GM18951 (cell line): ENCODE results near the gene EFCAB13.

Source experiments
- POLR2A ChIP-seq: IDR thresholded peaks from 4 replicates; pipeline ENCODE4 v1.6.1; 2011; ENCODE audit warnings: mild to moderate bottlenecking; ENCODE audit not compliant: insufficient read length, insufficient read depth; ENCODE audit errors: extremely low read depth
- in situ Hi-C: fragments of 300-500 bp; cut with MboI; formaldehyde crosslinking; loops from one replicate; pipeline ENCODE4 v1.12.0; 2022; ENCODE audit warnings: low sequenced_read_pairs, mixed read lengths, inconsistent platforms; ENCODE audit not compliant: unreplicated experiment

EFCAB13 gene

GRCh38 chr17:47286198-47286914 lies 37.4 kb upstream of the EFCAB13 start:
- in situ Hi-C loops: no loop called here
- no peak for TF ChIP-seq POLR2A

DNA sequence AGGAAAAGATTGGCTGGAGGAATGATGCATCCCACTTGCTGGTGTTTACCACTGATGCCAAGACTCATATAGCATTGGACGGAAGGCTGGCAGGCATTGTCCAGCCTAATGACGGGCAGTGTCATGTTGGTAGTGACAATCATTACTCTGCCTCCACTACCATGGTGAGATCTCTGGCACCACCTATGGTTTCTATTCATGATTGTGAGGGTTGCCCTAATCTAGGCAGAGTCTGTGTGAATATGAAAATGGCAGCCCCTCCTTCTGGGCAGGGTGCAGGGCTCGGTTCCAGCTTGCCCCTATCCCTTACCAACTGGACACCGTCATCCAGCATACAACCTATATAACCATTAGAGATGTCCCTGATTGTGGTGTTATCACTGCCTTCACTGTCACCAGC lies 36.7 kb upstream of the EFCAB13 start:
- no peak for TF ChIP-seq POLR2A
- in situ Hi-C loops: no loop called here

GRCh38 chr17:47287639-47288038 lies 36.1 kb upstream of the EFCAB13 start:
- TF ChIP-seq POLR2A: no peak
- in situ Hi-C loops: no loop called here

DNA sequence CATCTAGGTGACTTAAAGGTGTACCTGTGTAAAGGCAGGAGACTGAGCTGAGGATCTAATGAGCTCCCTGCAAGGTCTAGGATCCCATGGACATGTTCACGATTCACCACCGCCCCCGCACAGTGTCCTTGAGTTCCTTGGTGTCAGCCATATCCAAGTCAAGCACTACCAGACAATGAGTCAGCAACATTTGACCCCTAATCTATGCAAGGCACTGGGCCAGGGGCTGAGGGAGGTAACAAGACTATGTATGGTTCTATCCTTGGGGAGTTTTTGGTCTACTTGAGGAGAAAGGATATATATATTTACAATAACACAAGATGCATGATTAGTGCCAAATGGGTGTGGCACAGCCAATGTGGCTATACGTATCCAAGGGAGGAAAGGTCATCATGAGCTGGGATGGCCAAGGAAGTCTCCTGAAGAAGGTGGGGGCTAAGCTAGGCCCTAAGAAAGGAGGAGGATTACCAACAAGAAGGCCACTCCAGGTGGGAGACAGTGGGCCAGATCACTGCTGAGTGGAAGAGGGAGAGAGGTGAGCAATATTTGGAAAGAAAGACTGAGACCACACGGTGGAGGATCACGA lies 35.1 kb upstream of the EFCAB13 start:
- no peak for TF ChIP-seq POLR2A
- in situ Hi-C loops: no loop called here

- no peak for TF ChIP-seq POLR2A
- in situ Hi-C loops: no loop called here
These were observed 34.5 kb upstream of the EFCAB13 start for GRCh38 chr17:47289302-47289701.

DNA sequence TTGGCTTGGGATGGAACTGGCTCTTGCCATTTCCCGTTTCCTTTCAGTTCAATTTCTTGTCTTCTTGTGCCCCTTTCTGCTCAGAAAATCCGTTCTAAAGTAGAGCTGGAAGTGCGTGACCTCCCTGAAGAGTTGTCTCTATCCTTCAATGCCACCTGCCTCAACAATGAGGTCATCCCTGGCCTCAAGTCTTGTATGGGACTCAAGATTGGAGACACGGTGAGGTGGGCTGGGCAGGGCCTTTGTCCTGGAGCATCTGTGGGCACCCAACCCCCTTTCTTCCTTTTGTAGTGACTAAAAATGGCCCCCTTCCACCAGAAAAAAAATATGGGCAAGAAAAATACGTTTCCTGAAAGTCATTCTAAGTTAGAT lies 32.9 kb upstream of the EFCAB13 start:
- no peak for TF ChIP-seq POLR2A
- in situ Hi-C loops: no loop called here

DNA sequence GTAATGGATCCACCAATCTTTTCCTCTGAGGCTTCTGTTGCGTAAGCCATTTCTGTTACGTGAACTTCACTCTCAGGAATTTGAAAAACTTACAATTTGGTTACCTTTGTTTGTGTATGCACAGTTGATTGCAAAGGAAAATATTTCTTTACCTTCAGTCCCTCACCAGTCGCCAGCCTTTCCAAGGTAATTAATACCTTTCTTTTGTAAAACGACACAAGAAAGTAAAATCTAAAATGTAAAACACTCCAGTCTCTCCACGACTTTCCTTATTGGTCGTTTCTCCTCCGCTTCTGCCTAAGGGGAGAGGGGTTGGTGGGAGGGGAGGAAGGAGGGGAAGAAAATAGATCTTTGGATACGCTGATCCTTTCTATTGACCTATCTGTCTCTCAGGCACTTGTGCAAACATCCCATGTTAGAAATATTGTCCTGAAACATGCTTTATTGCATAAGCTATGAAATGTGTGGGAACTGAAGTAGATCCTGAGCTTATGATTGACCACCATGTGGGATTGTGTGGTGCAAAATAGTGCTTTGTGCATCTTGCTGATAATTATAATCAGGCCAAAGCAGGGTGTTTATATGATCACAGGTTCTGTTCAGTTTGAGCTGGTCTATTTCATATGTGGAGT lies 32.4 kb upstream of the EFCAB13 start:
- TF ChIP-seq POLR2A: no peak
- in situ Hi-C loops: no loop called here

DNA sequence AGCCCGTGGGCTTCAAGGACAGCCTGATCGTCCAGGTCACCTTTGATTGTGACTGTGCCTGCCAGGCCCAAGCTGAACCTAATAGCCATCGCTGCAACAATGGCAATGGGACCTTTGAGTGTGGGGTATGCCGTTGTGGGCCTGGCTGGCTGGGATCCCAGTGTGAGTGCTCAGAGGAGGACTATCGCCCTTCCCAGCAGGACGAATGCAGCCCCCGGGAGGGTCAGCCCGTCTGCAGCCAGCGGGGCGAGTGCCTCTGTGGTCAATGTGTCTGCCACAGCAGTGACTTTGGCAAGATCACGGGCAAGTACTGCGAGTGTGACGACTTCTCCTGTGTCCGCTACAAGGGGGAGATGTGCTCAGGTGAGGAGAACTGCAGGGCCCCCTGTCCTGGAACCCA lies 31.5 kb upstream of the EFCAB13 start:
- in situ Hi-C loops: no loop called here
- no peak for TF ChIP-seq POLR2A

DNA sequence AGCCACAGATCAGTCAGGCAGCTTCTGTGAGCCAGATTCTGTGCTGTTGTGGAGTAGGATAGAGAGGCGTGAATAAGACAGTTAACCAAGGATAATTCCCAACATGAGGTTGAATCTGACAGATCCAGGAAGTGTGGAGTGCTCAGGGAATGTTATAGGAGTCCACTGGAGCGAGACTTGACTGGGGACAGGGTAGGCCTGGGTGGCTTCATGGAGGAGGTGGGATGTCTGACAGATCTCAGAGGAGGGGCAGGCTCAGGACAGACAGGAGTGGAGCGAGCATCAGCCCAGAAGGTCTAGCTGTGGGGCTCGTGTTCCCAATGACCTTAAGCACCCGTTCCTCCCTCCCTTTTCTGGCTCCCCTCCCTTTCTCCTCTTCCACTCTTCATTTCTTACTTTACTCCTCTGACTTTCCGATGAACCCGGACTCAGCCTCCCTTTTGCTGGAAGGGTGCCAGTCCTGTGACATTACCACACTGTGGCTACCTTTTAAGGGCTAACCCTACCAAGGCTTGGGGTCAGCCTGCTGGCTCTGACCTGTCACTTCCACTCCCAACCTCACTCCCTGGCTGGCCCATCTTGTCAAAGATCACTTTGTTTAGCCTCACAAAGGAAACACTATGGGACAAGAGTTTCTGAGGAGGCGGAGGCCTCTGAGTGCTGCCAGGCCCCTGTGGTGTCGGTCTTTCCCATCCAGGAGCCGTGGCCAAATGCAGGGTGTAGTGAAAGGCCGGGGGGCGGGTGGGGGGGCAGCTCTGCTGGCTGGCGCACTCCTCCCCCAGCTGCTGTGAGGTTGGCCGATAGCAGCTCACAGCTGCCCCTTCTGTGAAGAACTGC lies 28.5 kb upstream of the EFCAB13 start:
- in situ Hi-C loops: no loop called here
- TF ChIP-seq POLR2A: no peak

GRCh38 chr17:47295874-47296255 lies 27.9 kb upstream of the EFCAB13 start:
- in situ Hi-C loops: no loop called here
- no peak for TF ChIP-seq POLR2A

DNA sequence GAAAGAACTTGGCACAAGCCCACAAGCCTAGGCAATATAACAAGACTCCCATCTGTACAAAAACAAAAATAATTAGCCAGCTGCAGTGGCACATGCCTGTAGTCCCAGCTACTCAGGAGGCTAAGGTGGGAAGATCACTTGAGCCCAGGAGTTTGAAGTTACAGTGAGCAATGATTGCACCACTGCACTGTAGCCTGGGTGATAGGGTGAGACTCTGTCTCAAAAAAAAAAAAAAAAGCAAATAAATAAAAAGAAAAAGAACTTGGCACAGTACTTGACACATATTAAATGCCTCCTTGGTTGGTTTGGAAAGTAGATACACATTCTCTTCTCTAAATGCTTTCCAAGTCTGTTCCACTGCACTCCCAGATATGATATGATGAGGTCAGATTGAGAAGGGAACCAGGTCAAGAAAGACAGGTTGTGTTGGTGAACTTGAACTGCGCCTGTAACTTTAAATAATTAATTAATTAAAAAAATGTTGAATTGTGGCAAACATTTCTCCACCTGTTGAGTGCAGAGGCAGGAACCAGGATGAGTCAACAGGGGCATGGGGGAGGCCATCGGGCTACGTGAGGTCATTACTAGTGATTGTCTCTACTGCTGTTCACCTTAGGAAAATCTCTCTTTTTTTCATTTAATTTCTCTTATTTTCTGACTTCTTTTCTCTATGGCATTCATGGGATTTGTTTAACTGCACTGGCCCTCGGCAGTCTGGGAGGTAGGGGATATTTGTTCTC lies 25.9 kb upstream of the EFCAB13 start:
- TF ChIP-seq POLR2A: no peak
- in situ Hi-C loops: no loop called here

DNA sequence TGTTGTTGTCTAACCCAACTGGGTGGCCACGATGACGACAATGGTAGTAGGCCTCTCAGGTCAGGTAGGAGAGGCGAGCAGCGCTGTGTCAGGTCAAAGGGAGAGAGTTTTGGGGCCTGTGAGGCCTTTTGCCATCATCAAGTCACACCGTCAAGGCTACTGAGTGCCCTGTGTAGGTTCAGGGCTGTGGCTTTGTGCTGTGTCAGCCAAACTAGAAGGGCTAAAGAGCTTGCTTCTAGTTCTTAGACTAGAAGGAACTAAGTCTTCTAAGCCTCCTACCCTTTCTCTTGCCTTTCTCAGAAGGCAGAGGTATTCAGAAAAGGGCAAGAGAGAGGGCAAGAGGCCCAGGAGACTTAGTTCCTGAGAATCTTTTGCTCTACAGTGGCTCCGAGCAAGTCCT lies 25.0 kb upstream of the EFCAB13 start:
- TF ChIP-seq POLR2A: no peak
- in situ Hi-C loops: no loop called here
